GM12801 (cell line): ENCODE data around the gene ESYT3.

Experiments
- CTCF ChIP-seq: IDR thresholded peaks from one replicate; pipeline ENCODE4 v1.5.1; 2011; ENCODE audit warnings: control low read depth; ENCODE audit not compliant: insufficient read length; ENCODE audit errors: extremely low read depth

Gene ESYT3

GRCh38 chr3:138461896-138462295 is 27.5 kb downstream of the ESYT3 start:
- no peak for TF ChIP-seq CTCF

GRCh38 chr3:138463724-138464490 is 29.5 kb downstream of the ESYT3 start:
- no peak for TF ChIP-seq CTCF

DNA sequence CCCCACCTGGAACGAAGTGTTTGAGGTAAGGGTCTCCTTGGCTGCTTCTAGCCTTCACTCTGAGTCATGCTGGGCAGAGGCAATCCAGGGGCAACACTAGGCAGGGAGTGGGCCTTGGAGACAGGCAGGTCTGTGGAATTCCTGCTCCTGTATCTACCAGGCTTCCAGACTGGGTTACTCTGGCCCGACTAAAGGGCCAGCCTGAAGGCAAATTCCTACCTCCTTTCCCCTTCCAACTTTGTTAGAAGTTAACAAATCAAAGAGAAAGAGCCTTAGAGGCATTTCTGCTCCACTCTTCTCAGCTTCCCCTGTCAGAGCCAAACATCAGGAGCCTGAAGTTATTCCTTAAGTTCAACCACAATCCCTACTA is 30.1 kb downstream of the ESYT3 start:
- TF ChIP-seq CTCF = no peak

- TF ChIP-seq CTCF = no peak
Observed at GRCh38 chr3:138465451-138465850, 31.0 kb downstream of the ESYT3 start.

DNA sequence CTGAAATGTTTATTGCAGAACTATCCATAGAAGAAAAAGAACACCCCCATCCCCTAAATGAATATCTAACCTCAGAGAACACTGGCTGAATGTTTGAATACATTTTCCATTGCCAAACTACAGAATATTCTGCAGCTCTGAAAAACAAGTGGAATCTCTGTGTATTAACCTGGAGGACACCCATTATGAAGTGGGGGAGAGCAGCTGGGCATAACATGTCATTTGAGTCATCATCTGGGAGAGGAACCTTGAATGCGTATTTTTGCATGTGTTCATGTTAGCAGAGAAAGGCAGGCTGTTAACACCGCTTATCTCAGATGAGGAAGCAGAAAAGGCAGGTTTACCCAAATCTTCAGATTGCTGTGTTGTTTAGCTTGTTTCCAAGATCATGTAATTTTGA is 31.5 kb downstream of the ESYT3 start:
- TF ChIP-seq CTCF = no peak

DNA sequence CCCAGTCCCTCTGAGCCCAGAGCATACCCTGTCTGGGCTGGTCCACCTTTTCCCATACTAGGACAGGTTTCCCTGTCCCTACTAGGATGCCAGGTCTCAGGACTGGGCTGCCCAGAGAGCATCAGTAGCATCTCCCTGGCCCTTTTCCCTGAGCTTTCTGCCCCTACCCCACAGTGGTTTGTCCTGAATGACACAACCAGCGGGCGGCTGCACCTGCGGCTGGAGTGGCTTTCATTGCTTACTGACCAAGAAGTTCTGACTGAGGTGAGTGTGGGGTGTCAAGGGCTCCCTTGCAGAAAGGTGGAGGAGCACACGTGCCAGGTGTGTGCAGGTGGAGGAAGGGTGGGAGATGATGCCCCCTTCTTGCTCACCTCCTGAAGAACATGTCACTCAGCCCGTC is 33.5 kb downstream of the ESYT3 start:
- TF ChIP-seq CTCF = no peak

GRCh38 chr3:138468451-138468850 is 34.0 kb downstream of the ESYT3 start:
- no peak for TF ChIP-seq CTCF
